ENCODE measurements around the gene NR6A1. TPM values are rescaled to one million over a fixed set of nuclear protein-coding genes. Genes with fewer than 3 reads are reported as not detected.

NR6A1 gene
- total and polyA plus RNA-seq, 2 experiments from 2014 or later, result 0.16 TPM; not detected in 1

GRCh38 chr9:124730772-124731171 lies 40.3 kb downstream of the NR6A1 start:
- H3K9me2 ChIP-seq (ENCODE audit: insufficient read depth), result no peaks in the 10 kb centered on the region
- 98 to 100% methylated on average over 2 of the region's 2 CpGs for WGBS, 2 experiments (ENCODE audit: low coverage in 1 of 2, low lambda C conversion rate in 2 of 2, missing lambda C conversion rate in 2 of 2)
- TF ChIP-seq EZH2 (IDR thresholded peaks at IDR 0.05; ENCODE audit: insufficient read depth, poor library complexity, severe bottlenecking), result no peak
- TF ChIP-seq EZH2phosphoT487 (IDR thresholded peaks at IDR 0.05; ENCODE audit: insufficient read depth, low read depth), result no peak
- H3K27ac ChIP-seq, result no peak overlapping the region
- H3K4me3 ChIP-seq, result no peak overlapping the region
- H3F3A ChIP-seq (ENCODE audit: insufficient read depth), result peaks cover 26% of the 10 kb centered on the region
- in situ Hi-C loops (cut with MboI), result no loop called here
- H3K9ac ChIP-seq, result no peak overlapping the region
- H3K4me1 ChIP-seq (ENCODE audit: insufficient read depth), result peaks cover 15% of the 10 kb centered on the region
- no peak overlapping the region for H2AFZ ChIP-seq
- no peaks in the 10 kb centered on the region for H4K20me1 ChIP-seq (ENCODE audit: insufficient read depth)
- no peak overlapping the region for H3K4me2 ChIP-seq (ENCODE audit: unreplicated experiment)
- no peak for DNase-seq
- H3K36me3 ChIP-seq (ENCODE audit: low read depth), result no peaks in the 10 kb centered on the region
- no peaks in the 10 kb centered on the region for H3K9me3 ChIP-seq (ENCODE audit: low read depth)
- no peaks in the 10 kb centered on the region for H3K27me3 ChIP-seq (replicated peaks; ENCODE audit: insufficient read depth)
- H3K79me2 ChIP-seq (ENCODE audit: insufficient read depth), result no peaks in the 10 kb centered on the region

- no peak for TF ChIP-seq EZH2 (IDR thresholded peaks at IDR 0.05; ENCODE audit: insufficient read depth, poor library complexity, severe bottlenecking)
- TF ChIP-seq EZH2phosphoT487 (IDR thresholded peaks at IDR 0.05; ENCODE audit: insufficient read depth, low read depth), result no peak
- no peak overlapping the region for H3K4me3 ChIP-seq
- 88 to 96% methylated on average over 1 of the region's 1 CpG for WGBS, 2 experiments (ENCODE audit: low coverage in 1 of 2, low lambda C conversion rate in 2 of 2, missing lambda C conversion rate in 2 of 2)
- no peak overlapping the region for H2AFZ ChIP-seq
- no peaks in the 10 kb centered on the region for H3K9me2 ChIP-seq (ENCODE audit: insufficient read depth)
- H3K9me3 ChIP-seq (ENCODE audit: low read depth), result no peaks in the 10 kb centered on the region
- in situ Hi-C loops (cut with MboI), result no loop called here
- H3K4me1 ChIP-seq (ENCODE audit: insufficient read depth), result peaks cover 4% of the 10 kb centered on the region; the same call in 1 of the 2 replicates
- no peaks in the 10 kb centered on the region for H3K27me3 ChIP-seq (replicated peaks; ENCODE audit: insufficient read depth)
- H3K9ac ChIP-seq, result no peak overlapping the region
- no peaks in the 10 kb centered on the region for H4K20me1 ChIP-seq (ENCODE audit: insufficient read depth)
- no peak overlapping the region for H3K4me2 ChIP-seq (ENCODE audit: unreplicated experiment)
- no peaks in the 10 kb centered on the region for H3K79me2 ChIP-seq (ENCODE audit: insufficient read depth)
- H3K36me3 ChIP-seq (ENCODE audit: low read depth), result no peaks in the 10 kb centered on the region
- H3F3A ChIP-seq (ENCODE audit: insufficient read depth), result peaks cover 4% of the 10 kb centered on the region
- no peak overlapping the region for H3K27ac ChIP-seq
- DNase-seq, result peak; percentile 8
Measured at GRCh38 chr9:124726886-124727285, 44.2 kb downstream of the NR6A1 start.

- no peaks in the 10 kb centered on the region for H4K20me1 ChIP-seq (ENCODE audit: insufficient read depth)
- no peaks in the 10 kb centered on the region for H3K27me3 ChIP-seq (replicated peaks; ENCODE audit: insufficient read depth)
- H3K9me2 ChIP-seq (ENCODE audit: insufficient read depth), result no peaks in the 10 kb centered on the region
- no peaks in the 10 kb centered on the region for H3K9me3 ChIP-seq (ENCODE audit: low read depth)
- WGBS, 2 experiments (ENCODE audit: low coverage in 1 of 2, low lambda C conversion rate in 2 of 2, missing lambda C conversion rate in 2 of 2), result 98 to 100% methylated on average over 5 of the region's 5 CpGs
- no peak overlapping the region for H3K4me2 ChIP-seq (ENCODE audit: unreplicated experiment)
- peaks cover 20% of the 10 kb centered on the region for H3F3A ChIP-seq (ENCODE audit: insufficient read depth)
- H3K27ac ChIP-seq, result no peak overlapping the region
- no peaks in the 10 kb centered on the region for H3K36me3 ChIP-seq (ENCODE audit: low read depth)
- H2AFZ ChIP-seq, result no peak overlapping the region
- no peak overlapping the region for H3K4me3 ChIP-seq
- TF ChIP-seq EZH2phosphoT487 (IDR thresholded peaks at IDR 0.05; ENCODE audit: insufficient read depth, low read depth) (no peak), EZH2 (IDR thresholded peaks at IDR 0.05; ENCODE audit: insufficient read depth, poor library complexity, severe bottlenecking) (no peak)
- H3K9ac ChIP-seq, result no peak overlapping the region
- H3K4me1 ChIP-seq (ENCODE audit: insufficient read depth), result peaks cover 22% of the 10 kb centered on the region
- no peaks in the 10 kb centered on the region for H3K79me2 ChIP-seq (ENCODE audit: insufficient read depth)
- DNase-seq, result no peak
- in situ Hi-C loops (cut with MboI), result no loop called here
Measured at GRCh38 chr9:124725068-124725452, 46.1 kb downstream of the NR6A1 start.

- H3K36me3 ChIP-seq (ENCODE audit: low read depth), result no peaks in the 10 kb centered on the region
- peaks cover 26% of the 10 kb centered on the region for H3F3A ChIP-seq (ENCODE audit: insufficient read depth)
- in situ Hi-C loops (cut with MboI), result loop anchor here (25.0 kb wide), 1 partner anchor 312 kb away; the partner anchor contains the start of gene PSMB7
- H3K4me3 ChIP-seq, result no peak overlapping the region
- H2AFZ ChIP-seq, result no peak overlapping the region
- TF ChIP-seq EZH2 (IDR thresholded peaks at IDR 0.05; ENCODE audit: insufficient read depth, poor library complexity, severe bottlenecking) (no peak), EZH2phosphoT487 (IDR thresholded peaks at IDR 0.05; ENCODE audit: insufficient read depth, low read depth) (no peak)
- no peak for DNase-seq
- whole genome bisulfite sequencing, 2 experiments (ENCODE audit: low coverage in 1 of 2, low lambda C conversion rate in 2 of 2, missing lambda C conversion rate in 2 of 2), result 50 to 52% methylated on average over 3 of the region's 3 CpGs
- H3K4me1 ChIP-seq (ENCODE audit: insufficient read depth), result peaks cover 22% of the 10 kb centered on the region
- H3K9me3 ChIP-seq (ENCODE audit: low read depth), result no peaks in the 10 kb centered on the region
- H3K27ac ChIP-seq, result no peak overlapping the region
- H3K9me2 ChIP-seq (ENCODE audit: insufficient read depth), result no peaks in the 10 kb centered on the region
- no peak overlapping the region for H3K4me2 ChIP-seq (ENCODE audit: unreplicated experiment)
- no peaks in the 10 kb centered on the region for H3K27me3 ChIP-seq (replicated peaks; ENCODE audit: insufficient read depth)
- no peaks in the 10 kb centered on the region for H4K20me1 ChIP-seq (ENCODE audit: insufficient read depth)
- no peak overlapping the region for H3K9ac ChIP-seq
- H3K79me2 ChIP-seq (ENCODE audit: insufficient read depth), result no peaks in the 10 kb centered on the region
Measured at GRCh38 chr9:124724415-124725067, 46.6 kb downstream of the NR6A1 start.
